Fibroblast of the aortic adventitia (primary cell): ENCODE results near the gene GBGT1. TPM values are rescaled to one million over a fixed set of nuclear protein-coding genes. Genes with fewer than 3 reads are reported as not detected.
A peak's percentile ranks its signal among the peaks of the same experiment; 100 is the strongest.

Source experiments
- DNase-seq: peaks from one replicate; pipeline ENCODE4 v3.0.0-alpha.2; 2010; ENCODE audit warnings: low read depth
- H3K4me3 ChIP-seq: 2 replicates; pipeline ENCODE4 v1.5.1; 2011; ENCODE audit warnings: low read depth, mild to moderate bottlenecking, control low read depth, low read length, moderate library complexity
- total RNA-seq: library from RNA; depleted of rRNA; stranded (reverse); fragments of >200 nt; gene quantifications from 2 replicates; pipeline ENCODE4 v1.2.3, GENCODE V29; 2012; ENCODE audit warnings: low replicate concordance
- TF ChIP-seq, protein P1 (sequence below): IDR thresholded peaks from 2 replicates; pipeline ENCODE4 v1.5.1; 2011; ENCODE audit warnings: mild to moderate bottlenecking, low read length, control low read depth, inconsistent platforms; ENCODE audit not compliant: insufficient read depth

GBGT1 gene
- total RNA-seq, 1 donor = 1.6 TPM

DNA sequence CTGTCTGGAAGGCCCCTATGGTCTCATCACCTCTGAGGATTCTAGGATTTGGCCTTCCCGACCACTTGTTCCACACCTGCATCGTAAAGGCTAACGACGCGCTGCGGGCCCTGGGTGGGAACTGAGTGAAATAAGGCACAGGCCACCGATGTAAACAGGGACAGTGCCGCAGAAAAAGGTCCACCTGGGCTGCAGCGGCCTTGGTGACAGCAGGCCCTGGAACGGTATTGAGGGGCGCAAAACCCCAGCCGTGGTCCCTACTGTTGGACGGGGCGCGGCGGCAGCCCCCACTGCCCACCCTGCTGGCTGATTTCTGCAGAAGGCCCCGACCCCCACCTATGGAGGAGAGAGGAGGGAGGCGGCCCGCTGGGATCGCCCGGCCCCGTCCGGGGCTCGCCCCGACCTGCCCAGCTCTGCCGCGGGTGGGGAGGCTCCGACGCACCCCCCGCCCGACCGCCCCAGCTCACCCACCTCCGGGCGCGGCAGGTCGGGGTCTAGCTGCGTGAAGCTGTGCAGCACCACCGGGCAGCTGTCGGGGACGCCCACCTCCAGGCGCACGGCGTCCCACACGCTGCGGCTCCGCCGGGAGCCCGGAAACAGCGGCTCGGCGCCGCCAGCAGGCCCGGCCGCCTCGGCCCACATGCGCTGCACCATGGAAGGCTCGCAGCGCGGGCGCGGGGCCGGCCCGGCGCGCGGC, 43.1 kb downstream of the GBGT1 start:
- peak overlapping the region; percentile 75 for H3K4me3 ChIP-seq
- no peak for DNase-seq
- TF ChIP-seq, protein P1, sequence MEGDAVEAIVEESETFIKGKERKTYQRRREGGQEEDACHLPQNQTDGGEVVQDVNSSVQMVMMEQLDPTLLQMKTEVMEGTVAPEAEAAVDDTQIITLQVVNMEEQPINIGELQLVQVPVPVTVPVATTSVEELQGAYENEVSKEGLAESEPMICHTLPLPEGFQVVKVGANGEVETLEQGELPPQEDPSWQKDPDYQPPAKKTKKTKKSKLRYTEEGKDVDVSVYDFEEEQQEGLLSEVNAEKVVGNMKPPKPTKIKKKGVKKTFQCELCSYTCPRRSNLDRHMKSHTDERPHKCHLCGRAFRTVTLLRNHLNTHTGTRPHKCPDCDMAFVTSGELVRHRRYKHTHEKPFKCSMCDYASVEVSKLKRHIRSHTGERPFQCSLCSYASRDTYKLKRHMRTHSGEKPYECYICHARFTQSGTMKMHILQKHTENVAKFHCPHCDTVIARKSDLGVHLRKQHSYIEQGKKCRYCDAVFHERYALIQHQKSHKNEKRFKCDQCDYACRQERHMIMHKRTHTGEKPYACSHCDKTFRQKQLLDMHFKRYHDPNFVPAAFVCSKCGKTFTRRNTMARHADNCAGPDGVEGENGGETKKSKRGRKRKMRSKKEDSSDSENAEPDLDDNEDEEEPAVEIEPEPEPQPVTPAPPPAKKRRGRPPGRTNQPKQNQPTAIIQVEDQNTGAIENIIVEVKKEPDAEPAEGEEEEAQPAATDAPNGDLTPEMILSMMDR = no peak

DNA sequence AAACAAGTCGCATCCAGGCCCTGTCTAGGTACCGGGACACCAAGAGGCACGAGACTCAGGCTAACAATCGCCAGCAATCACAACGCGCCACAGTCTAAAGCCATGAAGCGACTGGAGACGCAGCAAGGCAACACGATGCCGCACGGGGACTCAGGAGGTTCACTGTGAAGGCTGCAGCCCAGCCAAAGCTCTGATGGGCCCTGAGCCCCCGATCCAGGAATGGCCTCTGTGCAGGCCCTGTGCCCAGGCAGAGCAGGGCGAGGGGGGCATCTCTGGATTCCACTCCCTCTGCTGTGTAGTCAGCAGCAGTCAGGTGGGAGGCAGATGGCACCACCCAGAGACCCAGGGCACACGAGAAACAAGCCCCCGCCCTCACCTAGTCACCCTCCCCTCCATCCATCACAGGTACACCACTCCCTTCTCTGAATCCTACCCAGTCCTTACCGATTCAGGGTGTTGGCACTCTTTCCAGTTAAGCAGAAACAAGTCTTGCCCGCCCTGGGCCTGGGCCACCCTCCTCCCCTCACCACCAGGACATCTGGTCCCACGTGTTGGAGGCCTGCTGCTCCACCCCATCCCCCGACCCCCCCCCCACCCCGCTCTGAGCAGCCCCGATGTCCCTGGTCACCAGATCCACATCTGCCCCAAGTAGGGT, 43.7 kb downstream of the GBGT1 start:
- TF ChIP-seq, protein P1 = no peak
- H3K4me3 ChIP-seq = peak overlapping the region; percentile 75
- DNase-seq = no peak

DNA sequence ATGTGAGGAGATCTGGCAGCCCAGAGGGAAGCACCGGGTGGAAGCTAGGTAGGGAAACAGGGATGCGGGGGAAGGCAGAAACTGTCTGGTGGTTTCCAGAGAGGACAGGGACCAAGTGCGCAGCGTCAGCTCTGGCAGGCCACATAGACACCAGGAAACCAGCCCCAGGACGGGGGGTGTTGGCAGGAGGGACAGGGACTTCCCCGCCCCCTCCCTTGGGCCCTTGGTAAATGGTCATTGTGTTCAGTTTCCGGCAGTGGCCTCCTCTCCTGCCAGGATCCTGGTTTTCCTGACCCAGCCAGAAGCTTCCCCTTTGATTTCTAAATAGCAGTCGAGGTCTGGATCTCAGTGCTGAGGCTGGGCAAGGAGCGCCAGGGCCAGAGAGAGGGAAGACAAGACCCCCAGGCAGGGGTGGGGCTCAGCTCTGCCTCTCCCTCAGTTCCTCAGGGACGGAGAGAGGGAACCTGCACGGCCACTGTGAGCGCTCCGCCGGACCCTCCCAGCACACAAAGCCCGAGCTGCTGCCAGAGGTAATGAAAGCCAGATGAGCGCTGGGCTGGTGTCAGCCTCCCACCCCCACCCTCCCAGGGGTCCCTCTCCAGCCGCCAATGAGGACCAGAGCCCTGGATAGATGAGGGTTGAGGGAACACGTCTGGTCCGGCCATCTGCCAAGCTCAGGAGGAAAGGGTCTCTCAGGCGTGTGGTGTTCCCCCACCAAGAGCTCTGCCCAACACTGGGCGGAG, 44.4 kb downstream of the GBGT1 start:
- H3K4me3 ChIP-seq = peak overlapping the region; percentile 75
- DNase-seq = no peak
- TF ChIP-seq, protein P1 = no peak

DNA sequence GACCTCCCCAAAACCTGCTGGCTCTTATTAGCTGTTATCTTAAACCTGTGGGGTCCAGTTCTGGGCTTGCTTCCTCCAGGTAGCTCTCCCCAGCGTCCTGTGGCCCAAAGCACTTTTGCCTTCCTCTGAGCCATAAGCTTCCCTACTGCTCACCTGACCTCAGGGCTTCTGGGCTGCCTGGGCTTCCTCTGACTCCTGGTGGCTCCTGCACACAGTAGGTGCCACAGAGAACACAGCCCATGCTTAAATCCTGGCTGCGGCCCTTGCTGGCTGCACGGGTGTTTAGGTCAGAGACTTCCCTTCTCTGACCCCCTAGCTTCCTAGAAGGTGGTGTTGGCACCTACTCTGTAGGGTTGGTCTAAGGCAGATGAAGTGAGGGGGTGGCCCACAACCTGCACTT, 45.1 kb downstream of the GBGT1 start:
- H3K4me3 ChIP-seq = no peak overlapping the region
- TF ChIP-seq, protein P1 = no peak
- DNase-seq = no peak

DNA sequence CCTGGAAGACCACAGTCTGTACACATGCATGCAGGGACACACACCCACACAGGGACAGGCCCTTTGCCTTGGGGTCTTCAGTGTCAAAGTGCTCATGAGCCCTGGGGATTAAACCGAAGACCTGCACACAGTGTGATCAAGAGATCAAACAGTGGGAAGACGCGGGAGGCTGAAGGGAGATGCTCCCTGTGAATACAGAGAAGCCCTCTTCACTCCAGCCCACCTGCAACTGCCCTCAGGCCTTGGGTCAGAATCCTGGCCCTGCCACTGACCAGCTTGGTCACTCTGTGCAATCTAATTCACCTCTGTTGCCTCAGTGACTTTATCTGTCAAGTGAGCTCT, 45.6 kb downstream of the GBGT1 start:
- DNase-seq = no peak
- H3K4me3 ChIP-seq = no peak overlapping the region
- TF ChIP-seq, protein P1 = no peak

DNA sequence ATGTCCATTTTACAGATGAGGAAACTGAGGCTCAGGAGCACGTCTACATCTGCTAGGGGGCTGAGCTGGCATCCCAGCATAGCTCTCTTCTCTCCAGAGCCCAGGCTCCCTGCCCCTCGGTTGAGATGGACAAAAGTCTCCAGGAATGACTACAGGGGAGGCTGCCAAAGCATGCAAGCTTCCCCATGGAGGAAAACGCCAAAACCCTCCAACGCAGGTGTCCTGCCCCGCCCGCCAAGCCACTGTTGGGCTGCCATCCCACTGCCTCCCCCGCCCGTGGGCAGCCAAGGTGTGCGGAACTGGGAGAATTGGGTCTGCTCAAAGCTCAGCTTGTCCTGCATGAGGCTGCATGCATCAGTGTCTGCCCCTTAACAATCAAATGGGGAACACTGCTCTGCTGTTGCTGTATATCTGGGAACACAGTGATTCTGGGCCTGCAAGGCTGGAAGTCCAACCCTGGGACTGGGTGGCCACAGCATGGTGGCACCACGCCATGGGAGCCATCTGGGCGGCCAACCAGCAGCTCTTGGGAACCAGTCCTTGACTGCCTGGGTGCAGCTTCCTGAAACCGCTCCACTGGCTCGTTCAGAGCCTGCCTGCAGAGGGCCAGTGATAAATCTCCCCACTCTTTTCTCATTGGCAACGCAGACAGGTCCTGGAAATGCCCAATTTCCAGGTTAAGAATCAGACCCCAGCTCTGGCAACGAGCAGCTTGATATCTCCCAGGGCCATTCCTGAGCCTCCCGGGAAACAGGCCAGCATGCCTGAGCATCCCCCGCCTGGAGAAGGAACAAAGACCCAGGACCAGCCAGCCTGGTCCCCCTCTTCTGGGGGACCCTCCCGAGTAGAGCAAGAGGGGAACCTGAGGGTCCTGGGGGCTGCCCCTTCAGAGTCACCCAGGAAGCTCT, 46.2 kb downstream of the GBGT1 start:
- no peak overlapping the region for H3K4me3 ChIP-seq
- peak; percentile 49 for DNase-seq
- TF ChIP-seq, protein P1 = peak; percentile 4
